ENCODE data around the gene MICALL1.

MICALL1 gene, protein sequence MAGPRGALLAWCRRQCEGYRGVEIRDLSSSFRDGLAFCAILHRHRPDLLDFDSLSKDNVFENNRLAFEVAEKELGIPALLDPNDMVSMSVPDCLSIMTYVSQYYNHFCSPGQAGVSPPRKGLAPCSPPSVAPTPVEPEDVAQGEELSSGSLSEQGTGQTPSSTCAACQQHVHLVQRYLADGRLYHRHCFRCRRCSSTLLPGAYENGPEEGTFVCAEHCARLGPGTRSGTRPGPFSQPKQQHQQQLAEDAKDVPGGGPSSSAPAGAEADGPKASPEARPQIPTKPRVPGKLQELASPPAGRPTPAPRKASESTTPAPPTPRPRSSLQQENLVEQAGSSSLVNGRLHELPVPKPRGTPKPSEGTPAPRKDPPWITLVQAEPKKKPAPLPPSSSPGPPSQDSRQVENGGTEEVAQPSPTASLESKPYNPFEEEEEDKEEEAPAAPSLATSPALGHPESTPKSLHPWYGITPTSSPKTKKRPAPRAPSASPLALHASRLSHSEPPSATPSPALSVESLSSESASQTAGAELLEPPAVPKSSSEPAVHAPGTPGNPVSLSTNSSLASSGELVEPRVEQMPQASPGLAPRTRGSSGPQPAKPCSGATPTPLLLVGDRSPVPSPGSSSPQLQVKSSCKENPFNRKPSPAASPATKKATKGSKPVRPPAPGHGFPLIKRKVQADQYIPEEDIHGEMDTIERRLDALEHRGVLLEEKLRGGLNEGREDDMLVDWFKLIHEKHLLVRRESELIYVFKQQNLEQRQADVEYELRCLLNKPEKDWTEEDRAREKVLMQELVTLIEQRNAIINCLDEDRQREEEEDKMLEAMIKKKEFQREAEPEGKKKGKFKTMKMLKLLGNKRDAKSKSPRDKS

DNA sequence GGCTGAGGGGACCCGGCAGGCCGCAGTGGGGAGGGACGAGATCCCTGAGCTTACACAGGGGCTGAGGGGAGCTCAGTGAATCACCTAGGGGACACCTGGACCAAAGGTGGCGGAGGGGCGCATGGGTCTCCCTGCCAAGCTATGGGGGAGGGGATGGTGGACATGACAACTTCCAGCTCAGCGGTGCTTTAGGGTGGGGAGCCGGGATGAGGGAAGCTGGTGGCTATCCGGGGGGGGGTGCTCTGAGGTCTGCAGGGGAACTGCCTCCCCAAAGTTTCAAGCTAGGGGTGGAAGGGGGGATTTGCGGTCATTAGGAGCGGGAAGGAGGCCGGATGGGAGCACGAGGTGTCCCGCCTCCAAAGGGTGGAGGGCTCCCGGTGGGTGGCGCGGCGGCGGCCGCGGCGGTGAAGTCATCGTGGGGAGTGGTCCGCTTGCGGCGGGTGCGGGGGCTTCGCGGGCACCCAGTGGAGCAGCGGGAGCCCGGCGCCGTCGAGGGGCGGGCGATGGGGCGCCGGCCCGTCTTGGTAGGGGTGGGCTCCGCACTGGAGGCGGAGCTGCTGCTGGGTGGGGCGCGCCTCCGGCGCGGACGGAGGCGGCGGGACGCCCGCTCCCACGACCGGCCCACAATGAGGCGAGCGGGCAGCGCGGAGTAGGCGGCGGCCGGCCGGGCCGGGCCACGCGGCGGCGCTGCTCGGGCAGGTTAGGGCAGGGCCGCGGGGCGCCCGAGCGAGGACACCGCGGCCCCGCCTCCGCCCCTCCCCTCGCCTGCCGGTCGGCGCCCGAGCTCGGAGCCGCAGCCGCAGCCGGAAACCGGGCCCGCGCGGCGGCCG, at the start of gene MICALL1:
Gene MICALL1, plus strand, starts transcription at position 764 of the 830 bp plus-strand sequence. CDS start 126 bp downstream, outside the sequence.
- peak; percentile 89 for DNase-seq (ENCODE audit: low read depth)
- Histone ChIP-seq H3K4me3 (ENCODE audit: low read length) (peak within 1 kb of the TSS; percentile 91), H3K36me3 (ENCODE audit: control insufficient read depth, insufficient read depth, low read length, severe bottlenecking) (peaks cover 1% of the 10 kb centered on the region), H3K27me3 (replicated peaks; ENCODE audit: control insufficient read depth, insufficient read depth, low read length) (no peaks in the 10 kb centered on the region), H3K9ac (ENCODE audit: low read length) (peak within 1 kb of the TSS; percentile 90), H3K9me3 (ENCODE audit: control insufficient read depth, low read length) (no peaks in the 10 kb centered on the region), H3K4me1 (ENCODE audit: control insufficient read depth, insufficient read depth, low read length) (peaks cover 42% of the 10 kb centered on the region)

GRCh38 chr22:37860796-37861421, 45.2 kb upstream of the MICALL1 start:
- Histone ChIP-seq H3K9ac (ENCODE audit: low read length) (no peak overlapping the region), H3K9me3 (ENCODE audit: control insufficient read depth, low read length) (no peaks in the 10 kb centered on the region), H3K4me1 (ENCODE audit: control insufficient read depth, insufficient read depth, low read length) (no peaks in the 10 kb centered on the region), H3K4me3 (ENCODE audit: low read length) (no peak overlapping the region), H3K27me3 (replicated peaks; ENCODE audit: control insufficient read depth, insufficient read depth, low read length) (no peaks in the 10 kb centered on the region), H3K36me3 (ENCODE audit: control insufficient read depth, insufficient read depth, low read length, severe bottlenecking) (peaks cover 84% of the 10 kb centered on the region)
- no peak for DNase-seq (ENCODE audit: low read depth)

DNA sequence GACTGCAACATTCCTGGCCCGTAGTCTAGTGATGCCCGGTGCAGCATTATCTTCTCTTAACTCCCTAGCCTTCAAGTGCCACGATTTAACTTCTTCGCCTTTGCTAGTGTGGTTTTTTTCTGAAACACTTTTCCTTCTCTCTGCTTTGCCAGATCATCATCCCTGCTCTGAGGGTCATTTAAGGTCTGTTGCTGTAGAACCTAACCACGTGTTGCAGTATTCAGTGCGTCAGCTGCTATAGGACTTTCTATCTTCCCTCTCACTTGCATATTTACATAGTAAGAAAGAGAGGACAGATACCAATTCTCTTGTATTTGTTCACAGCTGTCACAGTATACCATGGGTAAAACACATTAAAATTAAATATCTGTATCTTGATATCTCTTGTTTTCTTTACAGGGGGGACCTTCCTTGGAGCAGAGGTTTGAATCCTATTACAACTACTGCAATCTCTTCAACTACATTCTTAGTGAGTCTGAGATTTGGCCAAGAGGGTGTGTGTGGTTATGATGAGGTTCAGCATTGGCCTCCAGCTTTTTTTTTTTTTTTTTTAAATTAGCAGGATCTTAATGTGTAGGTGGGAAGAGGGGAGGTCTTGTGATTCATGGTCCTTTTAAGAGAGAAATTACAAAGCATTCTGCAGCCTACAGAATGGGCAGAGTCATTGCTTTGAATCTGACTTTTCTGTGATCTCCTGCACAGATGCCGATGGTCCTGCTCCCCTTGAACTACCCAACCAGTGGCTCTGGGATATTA, 43.3 kb upstream of the MICALL1 start:
- H3K4me1 ChIP-seq (ENCODE audit: control insufficient read depth, insufficient read depth, low read length), result no peaks in the 10 kb centered on the region
- peak overlapping the region; percentile 13 for H3K9ac ChIP-seq (ENCODE audit: low read length)
- no peaks in the 10 kb centered on the region for H3K9me3 ChIP-seq (ENCODE audit: control insufficient read depth, low read length)
- DNase-seq (ENCODE audit: low read depth), result no peak
- H3K27me3 ChIP-seq (replicated peaks; ENCODE audit: control insufficient read depth, insufficient read depth, low read length), result no peaks in the 10 kb centered on the region
- peaks cover 83% of the 10 kb centered on the region for H3K36me3 ChIP-seq (ENCODE audit: control insufficient read depth, insufficient read depth, low read length, severe bottlenecking)
- H3K4me3 ChIP-seq (ENCODE audit: low read length), result no peak overlapping the region

DNA sequence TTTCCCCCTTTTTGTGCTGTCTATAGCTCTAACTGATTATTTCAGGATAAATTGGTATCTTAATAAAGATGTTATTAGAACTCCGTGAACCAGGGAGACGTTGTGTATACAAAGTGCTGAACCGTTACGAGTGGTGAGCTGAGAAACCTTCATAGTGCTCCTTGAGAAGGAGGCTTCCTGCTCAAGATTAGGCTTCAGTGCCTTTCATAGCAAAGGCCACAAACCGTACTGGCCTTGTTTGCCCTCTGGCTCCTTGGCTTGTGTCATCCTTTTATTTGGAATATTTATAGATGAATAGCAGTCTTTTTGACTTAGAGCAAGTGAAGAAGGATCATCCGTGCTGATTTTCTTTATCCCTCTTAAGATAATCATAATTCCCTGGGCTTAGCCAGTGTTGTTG, 40.6 kb upstream of the MICALL1 start:
- Histone ChIP-seq H3K9ac (ENCODE audit: low read length) (no peak overlapping the region), H3K4me3 (ENCODE audit: low read length) (no peak overlapping the region), H3K27me3 (replicated peaks; ENCODE audit: control insufficient read depth, insufficient read depth, low read length) (no peaks in the 10 kb centered on the region), H3K4me1 (ENCODE audit: control insufficient read depth, insufficient read depth, low read length) (no peaks in the 10 kb centered on the region), H3K36me3 (ENCODE audit: control insufficient read depth, insufficient read depth, low read length, severe bottlenecking) (peaks cover 86% of the 10 kb centered on the region), H3K9me3 (ENCODE audit: control insufficient read depth, low read length) (no peaks in the 10 kb centered on the region)
- no peak for DNase-seq (ENCODE audit: low read depth)

- Histone ChIP-seq H3K4me3 (ENCODE audit: low read length) (no peak overlapping the region), H3K36me3 (ENCODE audit: control insufficient read depth, insufficient read depth, low read length, severe bottlenecking) (peaks cover 82% of the 10 kb centered on the region), H3K27me3 (replicated peaks; ENCODE audit: control insufficient read depth, insufficient read depth, low read length) (no peaks in the 10 kb centered on the region), H3K9ac (ENCODE audit: low read length) (no peak overlapping the region), H3K4me1 (ENCODE audit: control insufficient read depth, insufficient read depth, low read length) (no peaks in the 10 kb centered on the region), H3K9me3 (ENCODE audit: control insufficient read depth, low read length) (no peaks in the 10 kb centered on the region)
- DNase-seq (ENCODE audit: low read depth), result no peak
Observed at GRCh38 chr22:37870273-37870672, 35.8 kb upstream of the MICALL1 start.

DNA sequence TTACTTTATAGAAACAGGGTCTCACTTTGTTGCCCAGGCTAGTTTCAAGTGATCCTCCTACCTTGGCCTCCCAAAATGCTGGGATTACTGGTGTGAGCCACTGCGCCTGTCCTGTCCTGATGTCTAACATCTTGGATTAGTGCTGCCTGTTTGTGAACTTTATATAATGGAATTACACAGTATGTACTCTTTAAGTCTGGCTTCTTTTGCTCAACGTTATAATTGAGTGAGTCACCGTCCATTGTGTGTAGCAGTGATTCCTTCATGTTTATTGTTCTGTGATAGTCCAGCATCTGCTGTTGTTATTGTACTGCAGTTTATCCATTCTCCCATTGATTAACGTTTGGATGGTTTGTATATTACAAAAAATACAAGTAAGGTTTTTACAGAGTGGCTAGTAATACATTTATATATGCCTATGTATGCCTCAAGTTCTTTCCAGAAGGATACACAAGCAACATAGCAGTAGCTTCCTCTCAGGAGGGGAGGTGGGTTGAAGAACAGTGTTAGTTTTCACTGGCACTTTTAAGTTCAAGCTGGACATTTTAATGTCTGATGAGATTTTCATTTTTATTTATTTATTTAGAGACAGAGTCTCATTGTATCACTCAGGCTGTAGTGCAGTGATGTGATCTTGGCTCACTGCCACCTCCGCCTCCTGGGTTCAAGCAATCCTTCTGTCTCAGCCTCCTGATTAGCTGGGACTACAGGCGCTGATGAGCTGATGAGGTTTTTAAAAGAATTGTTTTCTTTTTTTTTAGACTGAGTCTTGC, 25.2 kb upstream of the MICALL1 start:
- H3K4me3 ChIP-seq (ENCODE audit: low read length), result no peak overlapping the region
- H3K4me1 ChIP-seq (ENCODE audit: control insufficient read depth, insufficient read depth, low read length), result peaks cover 19% of the 10 kb centered on the region
- H3K27me3 ChIP-seq (replicated peaks; ENCODE audit: control insufficient read depth, insufficient read depth, low read length), result no peaks in the 10 kb centered on the region
- H3K9ac ChIP-seq (ENCODE audit: low read length), result peak overlapping the region; percentile 16
- no peaks in the 10 kb centered on the region for H3K9me3 ChIP-seq (ENCODE audit: control insufficient read depth, low read length)
- peak; percentile 82 for DNase-seq (ENCODE audit: low read depth)
- H3K36me3 ChIP-seq (ENCODE audit: control insufficient read depth, insufficient read depth, low read length, severe bottlenecking), result peaks cover 64% of the 10 kb centered on the region

GRCh38 chr22:37884420-37884819, 21.7 kb upstream of the MICALL1 start:
- Histone ChIP-seq H3K4me3 (ENCODE audit: low read length) (no peak overlapping the region), H3K36me3 (ENCODE audit: control insufficient read depth, insufficient read depth, low read length, severe bottlenecking) (peaks cover 49% of the 10 kb centered on the region), H3K9ac (ENCODE audit: low read length) (peak overlapping the region; percentile 21), H3K4me1 (ENCODE audit: control insufficient read depth, insufficient read depth, low read length) (peaks cover 35% of the 10 kb centered on the region), H3K27me3 (replicated peaks; ENCODE audit: control insufficient read depth, insufficient read depth, low read length) (no peaks in the 10 kb centered on the region), H3K9me3 (ENCODE audit: control insufficient read depth, low read length) (no peaks in the 10 kb centered on the region)
- peak; percentile 67 for DNase-seq (ENCODE audit: low read depth)

- no peaks in the 10 kb centered on the region for H3K27me3 ChIP-seq (replicated peaks; ENCODE audit: control insufficient read depth, insufficient read depth, low read length)
- H3K4me3 ChIP-seq (ENCODE audit: low read length), result no peak overlapping the region
- peak overlapping the region; percentile 75 for H3K9ac ChIP-seq (ENCODE audit: low read length)
- peaks cover 45% of the 10 kb centered on the region for H3K4me1 ChIP-seq (ENCODE audit: control insufficient read depth, insufficient read depth, low read length)
- H3K9me3 ChIP-seq (ENCODE audit: control insufficient read depth, low read length), result no peaks in the 10 kb centered on the region
- peak; percentile 68 for DNase-seq (ENCODE audit: low read depth)
- peaks cover 37% of the 10 kb centered on the region for H3K36me3 ChIP-seq (ENCODE audit: control insufficient read depth, insufficient read depth, low read length, severe bottlenecking)
Observed at GRCh38 chr22:37887584-37888378, 18.3 kb upstream of the MICALL1 start.

DNA sequence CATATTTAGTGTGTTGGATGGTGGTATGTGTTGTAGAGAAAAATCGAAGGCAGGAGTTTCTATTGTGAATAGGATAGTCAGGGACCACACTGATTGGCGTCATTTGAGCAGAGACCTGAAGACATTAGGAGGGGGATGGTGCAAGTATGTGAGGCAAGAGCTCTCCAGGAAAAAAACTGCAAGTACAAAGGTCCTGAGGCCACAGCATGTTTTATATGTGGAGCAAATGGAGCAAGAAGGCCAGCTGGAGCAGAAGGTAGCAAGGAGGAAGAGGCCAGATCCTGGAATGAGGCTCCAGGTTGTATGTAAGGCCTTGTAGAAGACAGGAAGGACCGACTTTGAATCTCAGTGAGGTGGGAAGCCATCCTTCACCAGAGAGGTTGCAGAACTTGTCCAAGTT, 14.2 kb upstream of the MICALL1 start:
- H3K36me3 ChIP-seq (ENCODE audit: control insufficient read depth, insufficient read depth, low read length, severe bottlenecking), result peaks cover 32% of the 10 kb centered on the region
- H3K4me3 ChIP-seq (ENCODE audit: low read length), result no peak overlapping the region
- H3K27me3 ChIP-seq (replicated peaks; ENCODE audit: control insufficient read depth, insufficient read depth, low read length), result no peaks in the 10 kb centered on the region
- H3K9ac ChIP-seq (ENCODE audit: low read length), result peak overlapping the region; percentile 8
- no peak for DNase-seq (ENCODE audit: low read depth)
- peaks cover 57% of the 10 kb centered on the region for H3K4me1 ChIP-seq (ENCODE audit: control insufficient read depth, insufficient read depth, low read length)
- no peaks in the 10 kb centered on the region for H3K9me3 ChIP-seq (ENCODE audit: control insufficient read depth, low read length)
